ENCODE measurements around the gene FILIP1L. TPM values are rescaled to one million over a fixed set of nuclear protein-coding genes. Genes with fewer than 3 reads are reported as not detected.
"Not testable (repeated sequence)": the region's sequence is repeated elsewhere in the genome, so short reads cannot be mapped to it uniquely, and the experiment has no call there.

The FILIP1L gene
- total RNA-seq, 1 experiment from 2014 or later = 15.5 TPM

DNA sequence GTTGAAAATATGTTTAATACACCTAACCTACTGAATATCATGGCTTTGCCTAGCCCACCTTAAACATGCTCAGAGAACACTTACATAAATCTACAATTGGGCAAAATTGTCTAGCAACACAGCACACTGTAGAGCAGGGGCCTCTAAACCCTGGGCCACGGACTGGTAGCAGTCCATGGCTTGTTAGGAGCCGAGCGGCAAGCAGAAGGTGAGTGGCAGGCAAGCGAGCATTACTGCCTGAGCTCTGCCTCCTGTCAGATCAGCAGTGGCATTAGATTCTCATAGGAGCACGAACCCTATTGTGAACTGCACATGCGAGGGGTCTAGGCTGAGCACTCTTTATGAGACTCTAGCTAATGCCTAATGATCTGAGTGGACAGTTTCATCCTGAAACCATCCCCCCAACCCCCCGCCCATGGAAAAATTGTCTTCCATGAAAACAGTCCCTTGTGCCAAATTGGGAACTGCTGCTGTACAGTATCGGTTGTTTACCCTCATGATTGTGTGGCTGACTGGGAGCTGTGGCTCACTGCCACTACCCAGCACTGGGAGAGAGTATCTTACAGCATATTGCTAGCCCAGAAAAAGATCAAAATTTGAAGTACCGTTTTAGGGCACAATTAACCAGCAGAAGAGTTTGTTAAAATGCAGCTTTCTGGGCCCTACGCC lies 270.6 kb downstream of the FILIP1L start:
- Mint-ChIP-seq H3K4me3 (ENCODE audit: unreplicated experiment) (no peak overlapping the region), H3K27me3 (ENCODE audit: insufficient read depth, unreplicated experiment) (no peaks in the 10 kb centered on the region), H3K36me3 (ENCODE audit: insufficient read depth, unreplicated experiment) (no peaks in the 10 kb centered on the region), H3K4me1 (ENCODE audit: low read depth, unreplicated experiment) (peaks cover 6% of the 10 kb centered on the region), H3K9me3 (ENCODE audit: unreplicated experiment) (no peaks in the 10 kb centered on the region), H3K27ac (ENCODE audit: unreplicated experiment) (no peak overlapping the region)
- no peak for DNase-seq
- Histone ChIP-seq H3K4me1 (peaks cover 12% of the 10 kb centered on the region; the same call in 1 of the 2 replicates), H3K9me3 (no peaks in the 10 kb centered on the region), H3K4me3 (ENCODE audit: low read depth, low read length) (no peak overlapping the region), H3K27me3 (replicated peaks; ENCODE audit: control insufficient read depth, insufficient read depth, low read length) (no peaks in the 10 kb centered on the region), H3K36me3 (ENCODE audit: control insufficient read depth, insufficient read depth, low read length) (peaks cover 2% of the 10 kb centered on the region; the same call in 1 of the 2 replicates)
- TF ChIP-seq, protein P1, sequence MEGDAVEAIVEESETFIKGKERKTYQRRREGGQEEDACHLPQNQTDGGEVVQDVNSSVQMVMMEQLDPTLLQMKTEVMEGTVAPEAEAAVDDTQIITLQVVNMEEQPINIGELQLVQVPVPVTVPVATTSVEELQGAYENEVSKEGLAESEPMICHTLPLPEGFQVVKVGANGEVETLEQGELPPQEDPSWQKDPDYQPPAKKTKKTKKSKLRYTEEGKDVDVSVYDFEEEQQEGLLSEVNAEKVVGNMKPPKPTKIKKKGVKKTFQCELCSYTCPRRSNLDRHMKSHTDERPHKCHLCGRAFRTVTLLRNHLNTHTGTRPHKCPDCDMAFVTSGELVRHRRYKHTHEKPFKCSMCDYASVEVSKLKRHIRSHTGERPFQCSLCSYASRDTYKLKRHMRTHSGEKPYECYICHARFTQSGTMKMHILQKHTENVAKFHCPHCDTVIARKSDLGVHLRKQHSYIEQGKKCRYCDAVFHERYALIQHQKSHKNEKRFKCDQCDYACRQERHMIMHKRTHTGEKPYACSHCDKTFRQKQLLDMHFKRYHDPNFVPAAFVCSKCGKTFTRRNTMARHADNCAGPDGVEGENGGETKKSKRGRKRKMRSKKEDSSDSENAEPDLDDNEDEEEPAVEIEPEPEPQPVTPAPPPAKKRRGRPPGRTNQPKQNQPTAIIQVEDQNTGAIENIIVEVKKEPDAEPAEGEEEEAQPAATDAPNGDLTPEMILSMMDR (IDR thresholded peaks at IDR 0.05; ENCODE audit: insufficient read depth in 1 of 2, low read depth in 1 of 2, low read length in 1 of 2, severe bottlenecking in 1 of 2, unreplicated experiment in 1 of 2) = no peak
- intact Hi-C loops (cut with micrococcal nuclease; ENCODE audit: unreplicated experiment) = loop anchor here (1.0 to 5.0 kb wide), 6 partner anchors 163 to 411 kb away; no protein-coding TSS in a partner anchor
- no TSS peak for BruUV-seq (replicated peaks)
- ChIA-PET POLR2A (no interaction called here), CTCF (interaction anchor here (0.7 to 2.3 kb wide), 7 partner anchors 12 to 619 kb away, joined by 3 to 36 read pairs (median 5); no protein-coding TSS in a partner anchor)

DNA sequence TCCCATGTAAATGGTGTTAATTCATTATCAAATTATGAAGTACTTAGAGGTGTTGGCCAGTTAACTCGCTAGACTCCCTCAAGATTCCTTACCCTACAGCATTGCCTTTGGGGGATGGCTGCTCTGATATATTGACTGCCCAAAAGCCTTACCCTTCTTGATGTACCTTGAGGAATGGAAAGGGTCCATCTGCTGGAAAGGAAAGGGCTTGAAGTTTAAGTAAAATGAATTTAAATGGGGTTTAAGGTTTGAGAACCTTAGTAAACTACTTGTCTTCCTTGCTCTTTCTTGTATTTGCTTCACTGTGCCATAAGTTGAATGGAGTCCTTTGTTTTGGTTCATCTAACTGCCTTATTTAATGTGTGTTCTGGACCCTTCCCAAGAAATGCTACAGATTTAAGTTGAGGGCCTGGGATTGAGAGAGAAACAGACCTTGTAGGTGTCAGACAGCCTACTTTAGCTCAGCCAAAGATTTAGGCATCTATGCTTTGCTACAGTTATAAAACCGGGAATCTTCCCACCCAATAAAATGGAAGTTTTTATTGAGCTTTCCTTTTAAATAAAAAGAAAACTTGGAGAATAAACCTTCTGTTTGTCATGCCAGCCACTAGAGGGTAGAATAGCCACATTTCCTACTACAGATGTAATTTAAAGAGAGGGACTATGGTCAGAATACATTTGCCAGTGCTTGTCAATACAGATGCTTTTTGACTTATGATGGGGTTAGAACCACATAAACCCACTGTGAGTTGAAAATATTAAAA lies 271.3 kb downstream of the FILIP1L start:
- Mint-ChIP-seq H3K27ac (ENCODE audit: unreplicated experiment) (no peak overlapping the region), H3K4me3 (ENCODE audit: unreplicated experiment) (no peak overlapping the region), H3K36me3 (ENCODE audit: insufficient read depth, unreplicated experiment) (no peaks in the 10 kb centered on the region), H3K27me3 (ENCODE audit: insufficient read depth, unreplicated experiment) (no peaks in the 10 kb centered on the region), H3K4me1 (ENCODE audit: low read depth, unreplicated experiment) (peaks cover 6% of the 10 kb centered on the region), H3K9me3 (ENCODE audit: unreplicated experiment) (no peaks in the 10 kb centered on the region)
- Histone ChIP-seq H3K27me3 (replicated peaks; ENCODE audit: control insufficient read depth, insufficient read depth, low read length) (no peaks in the 10 kb centered on the region), H3K4me1 (peaks cover 12% of the 10 kb centered on the region; the same call in 1 of the 2 replicates), H3K9me3 (no peaks in the 10 kb centered on the region), H3K36me3 (ENCODE audit: control insufficient read depth, insufficient read depth, low read length) (no peaks in the 10 kb centered on the region), H3K4me3 (ENCODE audit: low read depth, low read length) (no peak overlapping the region)
- no TSS peak for BruUV-seq (replicated peaks)
- intact Hi-C loops (cut with micrococcal nuclease; ENCODE audit: unreplicated experiment) = loop anchor here (1.0 to 5.0 kb wide), 6 partner anchors 164 to 411 kb away; no protein-coding TSS in a partner anchor
- POLR2A ChIA-PET = interaction anchor here (0.6 kb wide), 1 partner anchor 417 kb away, joined by 4 read pairs; the partner anchor contains the start of gene TBC1D23
- TF ChIP-seq, protein P1 (IDR thresholded peaks at IDR 0.05; ENCODE audit: insufficient read depth in 1 of 2, low read depth in 1 of 2, low read length in 1 of 2, severe bottlenecking in 1 of 2, unreplicated experiment in 1 of 2) = peak; percentile 63 to 67
- CTCF ChIA-PET = interaction anchor here (0.6 to 2.3 kb wide), 10 partner anchors 11 to 620 kb away, joined by 3 to 36 read pairs (median 4); partner anchors contain the start of gene CMSS1
- DNase-seq = peak in 1 of 2 experiments; percentile 33

- H3K9me3 Mint-ChIP-seq (ENCODE audit: unreplicated experiment); H3K36me3 Mint-ChIP-seq (ENCODE audit: insufficient read depth, unreplicated experiment); CTCF ChIA-PET; BruUV-seq (replicated peaks); H3K4me3 Mint-ChIP-seq (ENCODE audit: unreplicated experiment); POLR2A ChIA-PET; H3K27ac Mint-ChIP-seq (ENCODE audit: unreplicated experiment); H3K4me1 Mint-ChIP-seq (ENCODE audit: low read depth, unreplicated experiment); H3K36me3 ChIP-seq (ENCODE audit: control insufficient read depth, insufficient read depth, low read length); H3K27me3 ChIP-seq (replicated peaks; ENCODE audit: control insufficient read depth, insufficient read depth, low read length); H3K9me3 ChIP-seq; DNase-seq; H3K4me3 ChIP-seq (ENCODE audit: low read depth, low read length); H3K27me3 Mint-ChIP-seq (ENCODE audit: insufficient read depth, unreplicated experiment): not testable (repeated sequence)
- peaks cover 12% of the 10 kb centered on the region; the same call in 1 of the 2 replicates for H3K4me1 ChIP-seq
- intact Hi-C loops (cut with micrococcal nuclease; ENCODE audit: unreplicated experiment) = loop anchor here (2.0 to 5.0 kb wide), 4 partner anchors 165 to 345 kb away; no protein-coding TSS in a partner anchor
These were observed 272.4 kb downstream of the FILIP1L start for GRCh38 chr3:99841949-99842348.
